Ovary (tissue), 3 donors: ENCODE measurements around the gene MACO1.
"Not testable (repeated sequence)": the region's sequence is repeated elsewhere in the genome, so short reads cannot be mapped to it uniquely, and the experiment has no call there.

Experiments used
- CTCF ChIP-seq, 3 donors: fragments of 450-650 bp in 2 of 3; fragments of 200-600 bp in 1 of 3; IDR thresholded peaks; one replicate each; pipeline versions ENCODE4 v1.5.1 to v1.8.0; 2016 to 2022; ENCODE audit warnings: antibody characterized with exemption in 3 of 3, mild to moderate bottlenecking in 1 of 3
- EP300 ChIP-seq: sonication (generic); formaldehyde crosslinking; IDR thresholded peaks from one replicate; pipeline ENCODE4 v1.6.1; 2017; ENCODE audit warnings: antibody characterized with exemption
- POLR2A ChIP-seq: fragments of 450-650 bp; IDR thresholded peaks from one replicate; pipeline ENCODE4 v1.6.1; 2017; ENCODE audit warnings: antibody characterized with exemption, mild to moderate bottlenecking, moderate library complexity
- donor health status: DM: no; HTN: no; CAD: no.

DNA sequence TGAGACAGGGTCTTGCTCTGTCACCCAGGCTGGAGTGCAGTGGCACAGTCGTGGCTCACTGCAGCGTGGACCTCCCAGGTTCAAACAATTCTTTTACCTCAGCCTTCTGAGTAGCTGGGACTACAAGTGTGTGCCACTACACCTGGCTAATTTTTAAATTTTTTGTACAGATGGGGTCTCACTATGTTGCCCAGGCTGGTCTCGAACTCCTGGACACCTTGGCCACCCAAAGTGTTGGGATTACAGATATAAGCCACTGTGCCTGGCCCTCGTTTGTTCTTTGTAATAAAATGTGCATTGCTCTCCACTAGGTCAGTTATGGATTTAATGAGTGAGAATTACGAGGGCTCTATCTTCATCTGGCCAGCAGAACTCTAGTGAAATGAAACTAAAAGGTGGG lies 13.9 kb downstream of the MACO1 start:
- not testable (repeated sequence) for TF ChIP-seq CTCF (IDR thresholded peaks at IDR 0.05); POLR2A; EP300
